GM11168 (cell line): ENCODE results near the gene ABHD3.
"Not testable (repeated sequence)": the region's sequence is repeated elsewhere in the genome, so short reads cannot be mapped to it uniquely, and the experiment has no call there.

Experiments
- in situ Hi-C: fragments of 300-500 bp; cut with MboI; formaldehyde crosslinking; loops from one replicate; pipeline ENCODE4 v1.12.0; 2022; ENCODE audit warnings: low sequenced_read_pairs; ENCODE audit not compliant: unreplicated experiment

ABHD3 gene

GRCh38 chr18:21656402-21656801 lies 48.2 kb downstream of the ABHD3 start:
- in situ Hi-C loops: no loop called here

- in situ Hi-C loops: no loop called here
Measured at GRCh38 chr18:21653361-21653760, 51.2 kb downstream of the ABHD3 start.

GRCh38 chr18:21652073-21652472 lies 52.5 kb downstream of the ABHD3 start:
- in situ Hi-C loops: no loop called here

- in situ Hi-C loops: no loop called here
Measured at GRCh38 chr18:21650311-21650710, 54.3 kb downstream of the ABHD3 start.

GRCh38 chr18:21640375-21640774 lies 64.2 kb downstream of the ABHD3 start:
- in situ Hi-C loops: not testable (repeated sequence)

GRCh38 chr18:21638822-21639221 lies 65.8 kb downstream of the ABHD3 start:
- in situ Hi-C loops: no loop called here

- in situ Hi-C loops: no loop called here
Measured at GRCh38 chr18:21636769-21637168, 67.8 kb downstream of the ABHD3 start.

GRCh38 chr18:21634588-21635199 lies 69.9 kb downstream of the ABHD3 start:
- in situ Hi-C loops: no loop called here

GRCh38 chr18:21632393-21632792 lies 72.2 kb downstream of the ABHD3 start:
- in situ Hi-C loops: no loop called here

- in situ Hi-C loops: no loop called here
Measured at GRCh38 chr18:21629089-21629832, 75.3 kb downstream of the ABHD3 start.

- in situ Hi-C loops: not testable (repeated sequence)
Measured at GRCh38 chr18:21621640-21622039, 82.9 kb downstream of the ABHD3 start.

GRCh38 chr18:21612125-21613039 lies 92.2 kb downstream of the ABHD3 start, which contains the start of gene SNRPD1:
TSS of gene SNRPD1 (plus strand) at chr18:21612314. CDS start at chr18:21612430, 116 bp downstream.
- in situ Hi-C loops: no loop called here

GRCh38 chr18:21611401-21612124 lies 93.0 kb downstream of the ABHD3 start:
- in situ Hi-C loops: not testable (repeated sequence)

- in situ Hi-C loops: no loop called here
Measured at GRCh38 chr18:21605213-21605612, 99.4 kb downstream of the ABHD3 start.

- in situ Hi-C loops: no loop called here
Measured at GRCh38 chr18:21604671-21605070, 99.9 kb downstream of the ABHD3 start.

GRCh38 chr18:21602299-21602587 lies 102.3 kb downstream of the ABHD3 start:
- in situ Hi-C loops: no loop called here
